GM21390 (cell line): ENCODE measurements around the gene OR4E2.
"Not testable (repeated sequence)": the region's sequence is repeated elsewhere in the genome, so short reads cannot be mapped to it uniquely, and the experiment has no call there.

Experiments
- ATAC-seq: cut with Tn5 transposase; IDR thresholded peaks from one replicate; pipeline ENCODE4 v1.9.1; 2021; ENCODE audit not compliant: unreplicated experiment

The OR4E2 gene

GRCh38 chr14:21694425-21694824 is 40.8 kb downstream of the OR4E2 start:
- no peak for ATAC-seq

GRCh38 chr14:21697662-21698061 is 44.0 kb downstream of the OR4E2 start:
- ATAC-seq: not testable (repeated sequence)

DNA sequence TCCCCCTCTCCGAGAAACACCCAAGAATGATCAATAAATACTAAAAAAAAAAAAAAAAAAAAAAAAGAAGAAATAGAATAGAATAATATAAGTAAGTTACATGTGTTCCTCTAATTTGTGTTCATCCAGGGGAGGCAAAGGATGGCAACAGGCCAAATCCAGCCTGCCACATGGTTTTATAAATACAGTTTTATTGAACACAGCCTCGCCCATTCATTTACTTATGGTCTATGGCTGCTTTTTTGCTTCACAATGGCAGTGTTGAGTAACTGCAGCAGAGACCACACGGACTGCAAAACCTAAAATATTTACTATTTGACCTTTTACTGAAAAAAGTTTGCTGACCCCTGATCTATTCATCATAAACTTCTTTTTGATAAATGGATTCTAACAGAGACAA is 44.9 kb downstream of the OR4E2 start:
- ATAC-seq: not testable (repeated sequence)

- ATAC-seq: no peak
Observed at GRCh38 chr14:21699551-21699950, 45.9 kb downstream of the OR4E2 start.

GRCh38 chr14:21702316-21702715 is 48.7 kb downstream of the OR4E2 start:
- ATAC-seq: no peak

- no peak for ATAC-seq
Observed at GRCh38 chr14:21703357-21704326, 50.0 kb downstream of the OR4E2 start.

- no peak for ATAC-seq
Observed at GRCh38 chr14:21704338-21704737, 50.7 kb downstream of the OR4E2 start.

GRCh38 chr14:21711360-21711961 is 57.8 kb downstream of the OR4E2 start:
- no peak for ATAC-seq

GRCh38 chr14:21712036-21712435 is 58.4 kb downstream of the OR4E2 start:
- no peak for ATAC-seq

DNA sequence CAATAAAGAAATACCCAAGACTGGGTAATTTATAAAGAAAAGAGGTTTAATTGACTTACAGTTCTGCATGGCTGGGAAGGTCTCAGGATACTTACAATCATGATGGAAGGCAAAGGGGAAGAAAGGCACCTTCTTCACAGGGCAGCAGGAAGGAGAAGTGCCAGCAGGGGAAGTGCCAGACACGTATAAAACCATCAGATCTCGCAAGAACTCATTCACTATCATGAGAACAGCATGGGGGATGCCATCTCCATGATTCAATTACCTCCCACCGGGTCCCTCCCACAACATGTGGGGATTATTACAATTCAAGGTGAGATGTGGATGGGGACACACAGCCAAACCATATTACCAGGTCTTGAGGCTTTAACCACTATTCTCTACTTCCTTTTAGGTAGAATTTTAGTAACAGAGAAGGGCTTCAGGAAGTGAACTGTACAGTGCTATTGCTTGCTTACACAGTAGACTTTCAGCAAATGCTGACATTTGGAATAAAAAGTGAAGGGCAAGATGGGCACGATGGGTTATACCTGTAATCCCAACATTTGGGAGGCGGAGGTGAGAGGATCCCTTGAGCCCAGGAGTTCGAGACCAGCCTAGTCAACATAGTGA is 60.8 kb downstream of the OR4E2 start:
- ATAC-seq: no peak
